SW 1271 (cell line): Measurements from ENCODE around the gene RBL2.
A peak's percentile ranks its signal among the peaks of the same experiment; 100 is the strongest.

Experiments
- DNase-seq, 2 experiments: peaks; one replicate each; lab custom pipeline; 2025; lab: John Stamatoyannopoulos, UW

The RBL2 gene

DNA sequence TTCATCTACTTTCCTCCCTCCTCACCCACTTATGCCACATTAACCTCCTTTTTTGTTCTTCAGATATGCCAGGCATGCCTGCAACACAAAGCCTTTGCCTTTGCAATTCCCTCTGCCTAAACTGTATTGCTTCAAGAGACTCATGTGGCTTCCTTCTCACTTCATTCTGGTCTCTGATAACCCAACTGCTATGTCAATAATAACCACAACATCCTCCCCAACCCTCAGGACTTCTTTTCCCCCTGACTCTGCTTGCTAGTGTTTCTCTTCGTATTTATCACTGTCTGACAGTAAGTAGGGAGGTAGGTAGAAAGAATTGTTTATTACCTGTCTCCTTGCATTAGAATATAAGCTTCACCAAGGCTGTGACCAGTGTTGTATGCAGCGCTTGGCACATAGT, 22.4 kb downstream of the RBL2 start:
- DNase-seq: no peak

- DNase-seq: no peak
Observed at GRCh38 chr16:53457670-53458069, 23.4 kb downstream of the RBL2 start.

DNA sequence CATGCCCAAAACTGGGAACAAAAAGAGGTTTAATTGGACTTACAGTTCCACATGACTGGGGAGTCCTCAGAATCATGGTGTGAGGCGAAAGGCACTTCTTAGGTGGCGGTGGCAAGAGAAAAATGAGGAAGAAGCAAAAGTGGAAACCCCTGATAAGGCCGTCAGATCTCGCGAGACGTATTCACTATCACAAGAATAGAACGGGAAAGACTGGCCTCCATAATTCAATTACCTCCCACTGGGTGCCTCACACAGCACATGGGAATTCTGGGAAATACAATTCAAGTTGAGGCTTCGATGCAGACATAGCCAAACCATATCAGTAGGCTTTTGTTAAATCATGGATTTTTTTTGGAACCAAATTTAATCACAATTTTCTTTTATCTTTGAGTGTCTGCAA, 24.4 kb downstream of the RBL2 start:
- DNase-seq: no peak

- no peak for DNase-seq
Observed at GRCh38 chr16:53465606-53466280, 31.5 kb downstream of the RBL2 start.

DNA sequence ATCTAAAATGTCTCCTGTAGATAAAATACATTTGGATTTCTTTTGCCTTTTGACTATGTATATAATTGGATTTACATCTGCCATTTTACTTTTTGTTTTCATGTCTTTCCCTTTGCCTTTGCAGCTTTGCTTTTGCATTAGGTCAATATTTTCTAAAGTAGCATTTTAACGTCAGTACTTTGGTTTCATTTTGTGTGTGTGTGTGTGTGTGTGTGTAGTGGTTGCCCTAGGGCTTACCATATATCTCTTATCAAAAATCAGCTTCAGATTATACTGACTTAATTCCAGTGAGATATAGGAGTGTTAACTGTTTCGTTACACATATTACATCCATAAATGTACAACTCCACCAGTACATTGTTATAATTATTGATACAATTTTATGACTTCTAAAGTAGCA, 42.6 kb downstream of the RBL2 start:
- no peak for DNase-seq

- no peak for DNase-seq
Observed at GRCh38 chr16:53478965-53479364, 44.7 kb downstream of the RBL2 start.

DNA sequence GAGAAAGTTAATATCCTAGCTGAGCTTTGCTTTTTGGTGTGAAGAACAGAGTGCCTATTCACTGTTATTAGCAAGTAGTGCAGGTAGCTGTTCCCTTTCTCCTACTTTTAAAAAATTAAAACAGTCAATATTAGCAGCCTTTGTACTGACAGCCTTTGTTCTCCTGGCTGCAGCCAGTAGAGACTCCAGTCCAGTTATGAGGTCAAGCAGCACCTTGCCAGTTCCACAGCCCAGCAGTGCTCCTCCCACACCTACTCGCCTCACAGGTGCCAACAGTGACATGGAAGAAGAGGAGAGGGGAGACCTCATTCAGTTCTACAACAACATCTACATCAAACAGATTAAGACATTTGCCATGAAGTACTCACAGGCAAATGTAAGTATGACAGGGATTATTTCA, 46.1 kb downstream of the RBL2 start:
- DNase-seq: no peak

- no peak for DNase-seq
Observed at GRCh38 chr16:53482123-53482522, 47.9 kb downstream of the RBL2 start.

- DNase-seq: no peak
Observed at GRCh38 chr16:53484542-53484941, 50.3 kb downstream of the RBL2 start.

- DNase-seq: no peak
Observed at GRCh38 chr16:53486230-53486629, 52.0 kb downstream of the RBL2 start.

GRCh38 chr16:53489755-53490154, 55.5 kb downstream of the RBL2 start:
- no peak for DNase-seq

DNA sequence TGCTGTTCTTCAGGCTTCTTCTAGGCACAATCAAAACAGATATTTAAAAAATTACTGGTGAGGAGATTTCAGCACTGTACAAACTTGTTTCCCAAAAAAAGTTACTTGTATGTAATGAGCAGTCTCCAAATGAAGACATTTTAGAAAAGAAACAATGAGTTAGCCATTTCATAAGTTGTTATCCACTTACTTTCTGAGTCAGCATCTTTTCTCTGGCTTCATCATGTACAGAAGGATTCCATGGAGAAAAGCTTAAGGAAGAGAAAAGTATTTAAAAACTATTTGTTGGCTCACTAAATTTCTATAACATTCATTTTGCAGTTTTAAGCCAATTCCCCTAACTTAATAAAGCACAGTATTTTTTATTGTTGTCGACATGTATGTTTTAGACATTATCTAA, 58.2 kb downstream of the RBL2 start:
- DNase-seq: no peak

DNA sequence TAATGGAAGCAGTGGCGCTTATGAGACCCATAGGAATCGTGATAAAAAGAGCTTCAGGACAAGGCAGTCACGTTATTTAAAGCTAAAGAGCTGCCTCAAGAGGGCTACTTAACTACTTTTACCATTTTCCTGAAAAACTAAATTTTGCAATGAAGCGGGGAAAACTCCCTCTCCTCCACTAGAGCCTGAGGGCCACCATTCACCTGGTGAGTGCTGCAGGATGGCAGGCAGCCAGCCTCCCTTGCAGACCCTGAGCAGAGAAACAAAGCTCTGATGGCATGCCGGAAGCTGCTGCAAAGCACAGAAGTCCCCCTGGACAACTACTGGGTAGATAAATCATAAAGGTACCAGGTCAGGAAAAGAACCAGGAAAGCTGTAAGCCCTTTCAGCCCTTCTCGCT, 60.4 kb downstream of the RBL2 start:
- DNase-seq: no peak

DNA sequence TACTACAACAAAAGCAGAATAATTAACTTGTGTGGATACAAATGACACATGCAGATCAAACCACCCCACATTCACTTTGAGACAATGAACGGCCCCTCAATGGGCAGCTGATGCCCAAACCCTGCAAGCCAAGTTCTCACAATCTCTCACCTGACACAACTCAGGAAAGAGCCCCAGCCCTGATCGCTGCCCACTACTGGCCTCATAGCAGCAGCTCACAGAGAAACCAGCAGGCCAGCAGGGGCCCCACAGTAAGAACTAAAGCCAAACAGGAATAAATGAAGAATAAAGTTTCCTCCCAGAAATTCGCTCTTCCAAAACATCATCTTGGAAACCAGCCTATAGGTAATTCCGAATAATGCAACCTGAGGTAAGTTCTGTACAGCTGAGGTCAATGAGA, 61.1 kb downstream of the RBL2 start:
- DNase-seq: no peak

GRCh38 chr16:53498984-53499383, 64.7 kb downstream of the RBL2 start:
- DNase-seq: no peak

DNA sequence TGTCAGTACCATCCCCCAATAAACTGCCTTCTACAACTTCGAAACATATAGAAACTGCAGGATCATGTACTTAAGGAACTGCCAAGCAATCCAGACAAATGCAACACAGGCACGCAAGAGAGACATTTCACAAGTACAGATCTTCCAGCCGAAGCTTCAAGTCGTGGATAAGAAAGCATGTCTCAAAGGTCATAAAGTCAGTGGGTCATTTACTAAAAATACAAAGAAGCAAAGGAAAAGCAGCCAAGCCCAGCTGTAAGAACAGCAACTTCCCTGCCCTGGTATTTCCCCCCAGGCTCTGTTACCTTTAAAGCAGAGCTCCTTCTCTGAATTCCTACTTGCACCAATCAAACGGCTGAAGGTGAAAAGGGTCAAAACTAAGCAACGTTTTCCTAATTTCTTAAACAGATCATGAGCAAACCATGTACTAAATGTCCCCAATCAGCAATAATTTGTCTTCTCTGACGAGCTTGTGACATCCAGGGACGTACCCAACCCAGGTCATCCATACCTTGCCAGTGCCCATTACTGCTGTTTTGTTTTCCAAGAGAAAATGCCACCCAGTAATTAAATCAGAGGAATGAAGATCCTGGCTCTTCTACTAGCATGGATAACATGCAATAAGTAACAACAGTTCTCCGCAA, 67.1 kb downstream of the RBL2 start:
- DNase-seq: no peak

DNA sequence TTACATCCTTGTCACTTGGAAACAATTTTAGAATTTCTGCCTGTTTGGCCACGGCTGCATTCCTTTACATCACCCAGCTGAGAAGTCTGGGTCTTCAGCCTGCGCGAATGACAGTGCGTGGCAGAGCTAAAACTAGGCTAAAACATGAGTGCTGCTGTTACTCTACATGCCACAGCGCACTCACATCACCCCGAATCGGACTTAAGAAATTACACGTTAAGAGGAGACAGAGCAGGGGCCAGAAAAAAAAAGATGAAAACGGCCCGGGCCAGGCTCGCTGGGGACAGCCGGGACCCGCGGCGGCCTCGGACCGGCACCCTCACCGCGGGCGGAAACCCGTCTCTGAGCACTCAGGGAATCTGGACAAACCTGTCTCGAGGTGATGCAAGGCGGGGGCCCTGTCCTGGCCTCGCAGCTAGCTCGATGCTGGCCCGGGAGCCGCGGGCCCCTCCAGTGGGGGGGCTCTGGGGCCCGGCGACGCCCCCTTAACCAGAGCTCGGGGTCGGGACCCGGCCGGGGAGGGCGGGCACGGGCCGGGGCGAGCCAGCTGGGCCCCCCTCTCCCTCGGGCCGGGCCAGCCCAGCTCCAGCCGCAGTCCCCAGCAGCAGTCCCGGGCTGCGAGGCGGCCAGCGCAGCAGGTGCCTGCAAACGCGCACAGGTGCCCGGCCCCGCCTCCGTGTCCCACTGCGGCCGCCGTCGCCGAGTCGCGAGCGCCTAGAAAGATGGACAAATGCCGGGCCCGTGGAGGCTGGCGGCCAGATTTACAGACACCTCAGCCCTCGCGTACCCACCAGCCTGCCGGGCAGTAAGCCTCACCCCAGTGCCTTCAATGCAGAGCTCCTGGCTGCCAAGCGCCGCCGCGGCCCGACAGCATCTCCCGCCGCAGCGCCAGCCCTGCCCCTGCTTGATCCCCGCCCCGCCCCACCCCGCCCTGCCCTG, 68.3 kb downstream of the RBL2 start, which contains the start of gene AKTIP:
AKTIP (minus strand) TSS at position 879 of the 939 bp plus-strand sequence. CDS start 2,950 bp downstream, outside the sequence.
- DNase-seq: peak in 1 of 2 experiments; percentile 63

DNA sequence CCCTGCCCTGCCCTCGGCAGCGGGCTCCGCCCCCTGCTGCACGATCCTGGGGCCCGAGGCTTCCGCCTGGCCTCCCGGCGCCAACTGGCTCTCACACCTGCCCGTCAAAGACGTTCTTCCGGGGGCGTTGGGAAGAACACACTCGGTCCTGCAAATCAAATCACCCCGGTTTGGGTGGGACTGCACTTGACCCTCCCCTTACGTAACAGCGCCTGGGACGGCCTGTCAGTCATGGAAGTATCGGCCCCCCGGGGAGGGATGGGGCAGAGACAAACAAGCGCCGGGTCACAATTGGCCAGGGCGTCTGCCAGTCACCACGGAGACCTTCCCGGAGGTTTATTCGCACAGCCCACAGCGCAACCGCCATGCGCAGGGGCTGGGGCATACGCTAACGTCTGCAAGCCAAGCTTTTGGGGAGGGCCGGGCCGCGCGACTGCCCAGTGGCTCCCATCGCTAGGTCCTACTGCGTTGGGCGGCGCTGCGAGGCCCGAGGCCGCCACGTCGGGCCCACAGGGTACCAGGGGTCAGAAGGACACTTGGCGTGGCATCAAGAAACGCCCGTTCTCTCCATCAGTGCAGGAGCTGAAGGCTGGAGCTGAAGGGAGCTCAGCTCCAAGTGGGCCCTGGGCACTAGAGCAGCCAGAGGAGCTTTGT, 69.1 kb downstream of the RBL2 start:
- peak; percentile 95 to 98 for DNase-seq

- peak in 1 of 2 experiments; percentile 6 for DNase-seq
Observed at GRCh38 chr16:53503991-53504663, 69.9 kb downstream of the RBL2 start.

GRCh38 chr16:53504665-53505064, 70.4 kb downstream of the RBL2 start:
- no peak for DNase-seq

DNA sequence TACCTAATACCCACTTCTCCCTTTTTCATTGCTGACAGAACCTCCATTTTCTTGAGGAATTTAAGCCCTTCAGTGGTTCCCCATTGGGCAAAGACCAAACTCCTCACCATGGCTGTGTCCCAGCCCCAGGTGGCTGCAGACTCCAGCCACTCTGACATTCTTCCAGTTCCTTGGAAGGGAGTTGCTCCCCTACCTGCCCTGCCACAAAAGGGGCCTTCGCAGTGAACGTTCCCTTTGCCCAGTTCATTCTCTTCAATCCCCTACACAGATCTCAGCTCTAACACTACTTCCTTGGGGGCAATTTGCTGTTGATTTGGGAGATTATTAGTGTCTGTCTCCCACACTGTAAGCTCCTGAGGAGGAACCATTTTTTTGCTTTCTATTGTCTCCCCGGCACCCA, 72.0 kb downstream of the RBL2 start:
- DNase-seq: no peak
